ENCODE results near the gene ZBED1.
"Not testable (repeated sequence)": the region's sequence is repeated elsewhere in the genome, so short reads cannot be mapped to it uniquely, and the experiment has no call there.

Gene ZBED1

GRCh38 chrX:2508648-2509335 lies 8.0 kb upstream of the ZBED1 start:
- Histone ChIP-seq H3K9ac (ENCODE audit: low read depth, low read length) (no peak overlapping the region), H3K36me3 (ENCODE audit: insufficient read depth, low read length) (no peaks in the 10 kb centered on the region), H3K9me3 (ENCODE audit: control insufficient read depth, insufficient read depth, low read length) (no peaks in the 10 kb centered on the region), H3K4me1 (ENCODE audit: insufficient read depth, low read length) (no peaks in the 10 kb centered on the region)

DNA sequence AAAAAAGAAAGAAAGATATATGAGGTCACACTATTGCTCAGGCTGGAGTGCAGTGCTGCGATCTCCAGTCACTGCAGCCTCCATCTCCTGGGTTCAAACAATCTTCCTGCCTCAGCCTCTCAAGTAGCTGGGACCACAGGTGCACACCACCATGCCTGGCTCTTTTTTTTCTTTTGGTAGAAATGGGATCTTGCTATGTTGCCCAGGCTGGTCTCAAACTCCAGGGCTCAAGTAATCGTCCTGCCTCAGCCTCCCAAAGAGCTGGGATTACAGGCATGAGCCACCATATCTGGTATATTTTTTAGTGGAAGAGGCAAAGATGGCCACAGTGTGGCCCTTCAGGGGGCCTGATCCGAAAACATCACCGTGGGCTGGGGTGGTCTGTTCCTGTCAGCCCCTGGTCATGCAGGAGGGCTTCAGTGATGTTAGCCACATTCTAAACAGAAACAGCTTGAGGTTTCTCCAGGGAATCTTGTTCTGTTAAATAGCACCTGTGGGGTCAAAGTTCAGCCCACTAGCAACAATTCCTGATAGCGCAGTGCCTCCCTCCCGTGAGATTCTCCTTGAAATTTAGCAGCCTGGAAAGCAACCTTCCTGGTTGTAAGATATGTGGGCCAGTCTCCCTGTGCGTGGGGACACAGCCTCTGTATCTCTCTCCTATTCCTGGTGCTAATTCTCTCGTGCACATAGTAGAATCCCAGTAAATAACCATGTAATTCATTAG lies 7.3 kb upstream of the ZBED1 start:
- Histone ChIP-seq H3K4me1 (ENCODE audit: insufficient read depth, low read length) (no peaks in the 10 kb centered on the region), H3K9ac (ENCODE audit: low read depth, low read length) (no peak overlapping the region), H3K36me3 (ENCODE audit: insufficient read depth, low read length) (no peaks in the 10 kb centered on the region), H3K9me3 (ENCODE audit: control insufficient read depth, insufficient read depth, low read length) (no peaks in the 10 kb centered on the region)

DNA sequence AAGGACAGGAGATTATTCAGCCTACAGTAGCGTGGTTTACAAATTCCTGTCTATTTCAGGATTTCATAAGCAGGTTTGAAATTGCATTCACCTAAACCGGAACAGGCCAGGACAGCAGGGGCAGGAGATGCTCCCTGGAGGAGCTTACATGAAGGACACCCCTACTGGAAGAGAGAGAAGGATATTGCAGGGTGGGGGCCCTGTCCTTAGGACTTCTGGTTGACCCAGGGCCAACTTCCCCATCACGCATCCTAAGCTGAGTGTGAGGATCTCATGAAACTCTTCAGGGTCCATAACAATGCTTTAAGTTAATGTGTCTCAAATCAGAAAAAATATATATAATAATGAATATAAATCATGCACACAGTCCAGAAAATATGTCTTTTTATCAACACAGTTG lies 6.4 kb upstream of the ZBED1 start:
- Histone ChIP-seq H3K4me1 (ENCODE audit: insufficient read depth, low read length) (no peaks in the 10 kb centered on the region), H3K9me3 (ENCODE audit: control insufficient read depth, insufficient read depth, low read length) (no peaks in the 10 kb centered on the region), H3K36me3 (ENCODE audit: insufficient read depth, low read length) (no peaks in the 10 kb centered on the region), H3K9ac (ENCODE audit: low read depth, low read length) (no peak overlapping the region)

DNA sequence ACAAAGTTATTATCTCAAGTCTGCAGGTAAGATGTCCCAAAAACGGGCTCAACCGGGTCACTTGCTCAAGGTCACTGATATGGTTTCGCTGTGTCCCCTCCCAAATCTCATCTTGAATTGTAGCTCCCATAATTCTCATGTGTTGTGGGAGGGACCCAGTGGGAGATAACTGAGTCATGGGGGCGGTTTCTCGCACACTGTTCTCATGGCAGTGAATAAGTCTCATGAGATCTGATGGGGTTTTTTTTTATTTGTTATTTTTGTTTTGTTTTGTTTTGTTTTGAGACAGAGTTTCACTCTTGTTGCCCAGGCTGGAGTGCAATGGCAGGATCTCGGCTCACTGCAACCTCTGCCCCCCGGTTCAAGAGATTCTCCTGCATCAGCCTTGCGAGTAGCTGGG lies 4.6 kb upstream of the ZBED1 start:
- H3K36me3 ChIP-seq (ENCODE audit: insufficient read depth, low read length); H3K4me1 ChIP-seq (ENCODE audit: insufficient read depth, low read length); H3K9me3 ChIP-seq (ENCODE audit: control insufficient read depth, insufficient read depth, low read length); H3K9ac ChIP-seq (ENCODE audit: low read depth, low read length): not testable (repeated sequence)

- Histone ChIP-seq H3K9me3 (ENCODE audit: control insufficient read depth, insufficient read depth, low read length) (no peaks in the 10 kb centered on the region), H3K36me3 (ENCODE audit: insufficient read depth, low read length) (no peaks in the 10 kb centered on the region), H3K9ac (ENCODE audit: low read depth, low read length) (no peak overlapping the region), H3K4me1 (ENCODE audit: insufficient read depth, low read length) (no peaks in the 10 kb centered on the region)
These were observed 4.0 kb upstream of the ZBED1 start for GRCh38 chrX:2504706-2505332.

DNA sequence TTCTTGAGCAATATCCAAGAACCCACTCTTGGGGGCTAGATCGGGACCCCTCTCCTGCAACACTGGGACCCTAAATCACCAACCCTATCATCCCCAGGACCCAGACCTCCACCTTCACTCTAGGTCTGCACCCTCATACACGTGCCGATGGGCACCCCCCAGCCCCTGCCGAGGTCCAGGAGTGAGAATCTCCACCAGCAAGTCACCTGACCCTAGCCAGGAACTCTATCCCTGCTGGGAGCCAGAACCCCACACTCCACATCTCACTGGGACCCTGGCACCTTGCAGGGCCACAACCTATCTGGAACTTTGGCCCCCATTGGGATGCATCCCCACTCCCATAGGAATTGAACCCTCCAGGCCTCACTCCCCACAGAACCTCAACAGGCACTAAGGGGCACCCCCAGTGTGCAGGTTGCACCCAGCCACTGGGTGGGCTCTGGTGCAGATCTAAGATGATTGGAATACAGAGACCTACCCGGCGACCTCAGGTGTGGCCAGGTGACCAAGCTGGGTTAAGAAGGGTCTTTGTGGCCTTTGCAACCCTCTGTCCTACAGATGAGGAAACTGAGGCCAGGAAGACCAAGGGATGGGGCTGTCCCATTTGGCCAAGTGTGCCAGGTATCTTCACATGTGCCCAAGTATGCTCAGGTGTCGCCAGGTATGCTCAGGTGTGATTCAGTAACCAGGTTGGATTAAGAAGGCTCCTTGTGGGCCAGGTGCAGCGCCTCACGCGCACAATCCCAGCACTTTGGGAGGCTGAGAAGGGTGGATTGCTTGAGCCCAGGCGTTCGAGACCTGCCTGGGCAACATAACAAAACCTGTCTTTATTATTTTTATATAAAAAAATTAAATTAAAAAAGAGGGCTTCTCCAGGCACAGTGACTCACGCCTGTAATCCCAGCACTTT lies 3.1 kb upstream of the ZBED1 start:
- no peaks in the 10 kb centered on the region for H3K36me3 ChIP-seq (ENCODE audit: insufficient read depth, low read length)
- no peaks in the 10 kb centered on the region; the same call in 1 of the 2 replicates for H3K4me1 ChIP-seq (ENCODE audit: insufficient read depth, low read length)
- H3K9me3 ChIP-seq (ENCODE audit: control insufficient read depth, insufficient read depth, low read length) = no peaks in the 10 kb centered on the region
- H3K9ac ChIP-seq (ENCODE audit: low read depth, low read length) = no peak overlapping the region

DNA sequence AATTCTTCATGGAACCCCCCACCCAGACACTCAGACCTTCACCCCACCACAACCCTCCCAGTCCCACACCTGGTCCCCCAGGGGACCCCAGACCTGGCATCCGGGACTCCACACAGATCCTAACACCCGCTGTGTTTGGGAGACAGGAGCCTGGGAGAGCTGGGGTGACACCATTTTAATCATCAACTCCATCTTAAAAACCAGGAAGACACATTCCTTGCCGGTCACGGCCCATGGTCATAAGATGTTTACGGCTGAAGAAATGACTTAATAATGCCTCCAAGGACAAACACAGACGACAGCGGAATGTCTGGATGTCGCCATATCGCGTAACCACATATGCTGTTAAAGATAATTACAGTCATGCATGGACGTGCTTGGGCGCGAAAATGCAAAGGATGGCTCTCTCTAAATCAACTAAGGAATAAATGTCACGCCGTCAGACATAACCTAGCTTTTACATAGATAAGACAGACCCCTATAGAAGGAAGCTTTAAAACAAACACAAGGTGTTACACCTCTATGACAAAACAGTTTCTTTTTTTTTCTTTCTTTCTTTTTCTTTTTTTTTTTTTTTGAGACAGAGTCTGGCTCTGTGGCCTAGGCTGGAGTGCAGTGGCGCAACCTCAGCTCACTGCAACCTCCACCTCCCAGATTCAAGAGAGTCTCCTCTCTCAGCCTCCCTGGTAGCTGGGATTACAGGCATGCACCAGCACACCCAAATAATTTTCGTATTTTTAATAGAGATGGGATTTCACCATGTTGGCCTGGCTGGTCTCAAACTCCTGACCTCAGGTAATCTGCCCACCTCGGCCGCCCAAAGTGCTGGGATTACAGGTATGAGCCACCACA lies 2.1 kb upstream of the ZBED1 start:
- Histone ChIP-seq H3K4me1 (ENCODE audit: insufficient read depth, low read length) (peaks cover 7% of the 10 kb centered on the region; the same call in 1 of the 2 replicates), H3K36me3 (ENCODE audit: insufficient read depth, low read length) (no peaks in the 10 kb centered on the region), H3K9ac (ENCODE audit: low read depth, low read length) (no peak overlapping the region), H3K9me3 (ENCODE audit: control insufficient read depth, insufficient read depth, low read length) (no peaks in the 10 kb centered on the region)

GRCh38 chrX:2502120-2502667 lies 1.4 kb upstream of the ZBED1 start:
- H3K4me1 ChIP-seq (ENCODE audit: insufficient read depth, low read length) = peaks cover 10% of the 10 kb centered on the region; the same call in 1 of the 2 replicates
- H3K9ac ChIP-seq (ENCODE audit: low read depth, low read length) = no peak overlapping the region
- H3K36me3 ChIP-seq (ENCODE audit: insufficient read depth, low read length) = no peaks in the 10 kb centered on the region
- no peaks in the 10 kb centered on the region for H3K9me3 ChIP-seq (ENCODE audit: control insufficient read depth, insufficient read depth, low read length)

GRCh38 chrX:2501559-2502102 lies 855 bp upstream of the ZBED1 start:
- H3K4me1 ChIP-seq (ENCODE audit: insufficient read depth, low read length) = peaks cover 10% of the 10 kb centered on the region; the same call in 1 of the 2 replicates
- no peak overlapping the region for H3K9ac ChIP-seq (ENCODE audit: low read depth, low read length)
- no peaks in the 10 kb centered on the region for H3K9me3 ChIP-seq (ENCODE audit: control insufficient read depth, insufficient read depth, low read length)
- H3K36me3 ChIP-seq (ENCODE audit: insufficient read depth, low read length) = no peaks in the 10 kb centered on the region

- peaks cover 3% of the 10 kb centered on the region; the same call in 1 of the 2 replicates for H3K36me3 ChIP-seq (ENCODE audit: insufficient read depth, low read length)
- no peaks in the 10 kb centered on the region for H3K9me3 ChIP-seq (ENCODE audit: control insufficient read depth, insufficient read depth, low read length)
- H3K9ac ChIP-seq (ENCODE audit: low read depth, low read length) = peak overlapping the region; percentile 92
- H3K4me1 ChIP-seq (ENCODE audit: insufficient read depth, low read length) = peaks cover 10% of the 10 kb centered on the region; the same call in 1 of the 2 replicates
These were observed 529 bp downstream of the ZBED1 start for GRCh38 chrX:2500091-2500802.

- H3K4me1 ChIP-seq (ENCODE audit: insufficient read depth, low read length) = peaks cover 10% of the 10 kb centered on the region; the same call in 1 of the 2 replicates
- H3K36me3 ChIP-seq (ENCODE audit: insufficient read depth, low read length) = peaks cover 3% of the 10 kb centered on the region; the same call in 1 of the 2 replicates
- H3K9me3 ChIP-seq (ENCODE audit: control insufficient read depth, insufficient read depth, low read length) = no peaks in the 10 kb centered on the region
- peak overlapping the region; percentile 92; the same call in 1 of the 2 replicates for H3K9ac ChIP-seq (ENCODE audit: low read depth, low read length)
These were observed 1.3 kb downstream of the ZBED1 start for GRCh38 chrX:2499507-2499906.

DNA sequence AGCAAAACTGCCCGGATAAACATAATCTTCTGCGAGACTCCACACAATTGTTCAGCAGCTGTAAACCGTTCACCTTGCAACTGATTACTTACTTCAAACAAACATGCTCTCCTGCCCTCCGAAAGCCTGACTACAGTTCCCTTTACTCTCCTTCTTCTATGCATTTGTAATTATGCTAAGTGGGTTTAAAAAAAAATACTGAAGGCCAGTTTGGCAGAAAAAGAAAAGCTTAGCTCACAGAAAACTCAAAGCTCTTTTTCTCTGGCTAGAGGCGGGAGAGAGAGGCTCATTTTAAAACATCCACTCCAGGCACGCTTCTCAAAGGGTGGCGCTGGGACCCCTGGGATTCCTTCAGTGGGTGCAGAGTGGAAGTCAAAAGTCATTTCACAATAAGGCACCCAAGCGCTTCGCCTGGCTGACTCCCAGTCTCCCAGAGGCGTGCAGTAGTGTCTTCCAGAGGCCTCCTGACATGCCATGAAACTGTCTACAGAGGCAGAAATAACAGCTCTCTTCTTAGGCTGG lies 1.9 kb downstream of the ZBED1 start:
- Histone ChIP-seq H3K4me1 (ENCODE audit: insufficient read depth, low read length) (peaks cover 10% of the 10 kb centered on the region; the same call in 1 of the 2 replicates), H3K9me3 (ENCODE audit: control insufficient read depth, insufficient read depth, low read length) (no peaks in the 10 kb centered on the region), H3K9ac (ENCODE audit: low read depth, low read length) (peak overlapping the region; percentile 92), H3K36me3 (ENCODE audit: insufficient read depth, low read length) (peaks cover 3% of the 10 kb centered on the region; the same call in 1 of the 2 replicates)

All from ES-I3 (cell line).